Hematopoietic multipotent progenitor cell treated with erythropoietin and hydrocortisone succinate and interleukin-3 and kit ligand, for 15 days (in vitro differentiated cells): Measurements from ENCODE around the gene GNB3.

Source experiments
- DNase-seq: peaks from one replicate; pipeline ENCODE4 v3.0.0-alpha.2; 2015; ENCODE audit warnings: low spot score

Gene GNB3

GRCh38 chr12:6840761-6841515 is at the start of gene GNB3:
Gene GNB3, plus strand, starts transcription at chr12:6840925. Its CDS starts 363 bp downstream, at chr12:6841288.
- no peak for DNase-seq

- DNase-seq: no peak
These were observed 48.7 kb upstream of the GNB3 start for GRCh38 chr12:6791931-6792520.

DNA sequence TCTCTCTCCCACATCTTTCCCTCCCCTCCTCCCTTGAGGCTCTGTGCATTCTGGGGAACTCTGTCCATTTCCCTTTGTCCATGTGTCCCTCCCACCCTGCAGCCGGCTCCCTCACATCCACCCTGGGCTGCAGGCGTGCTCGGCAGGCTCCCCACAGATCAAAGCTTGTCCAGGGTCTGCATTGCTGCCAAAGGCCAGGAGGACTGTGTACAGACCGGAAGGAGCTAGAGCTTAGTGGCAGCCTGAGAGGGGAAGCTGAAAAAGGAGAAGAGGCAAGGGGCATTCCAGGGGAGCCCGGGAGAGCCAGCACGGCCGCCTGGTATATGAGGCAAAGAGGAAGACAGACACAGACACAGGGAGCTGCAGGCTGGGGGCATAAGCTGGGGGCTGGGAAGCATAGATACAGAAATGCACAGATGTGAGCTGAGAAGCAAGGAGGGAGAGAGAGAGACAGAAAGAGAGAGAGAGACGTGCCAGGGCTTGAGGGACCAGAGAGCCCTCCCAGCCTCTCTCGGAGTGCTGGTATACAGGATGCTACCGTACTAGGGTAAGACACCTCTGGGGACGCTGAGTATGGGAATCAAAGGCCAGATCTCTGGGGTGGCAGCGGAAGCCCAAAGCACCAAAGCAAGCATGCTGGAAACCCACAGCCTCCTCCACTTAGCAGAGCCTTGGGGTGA is 48.1 kb upstream of the GNB3 start:
- no peak for DNase-seq

DNA sequence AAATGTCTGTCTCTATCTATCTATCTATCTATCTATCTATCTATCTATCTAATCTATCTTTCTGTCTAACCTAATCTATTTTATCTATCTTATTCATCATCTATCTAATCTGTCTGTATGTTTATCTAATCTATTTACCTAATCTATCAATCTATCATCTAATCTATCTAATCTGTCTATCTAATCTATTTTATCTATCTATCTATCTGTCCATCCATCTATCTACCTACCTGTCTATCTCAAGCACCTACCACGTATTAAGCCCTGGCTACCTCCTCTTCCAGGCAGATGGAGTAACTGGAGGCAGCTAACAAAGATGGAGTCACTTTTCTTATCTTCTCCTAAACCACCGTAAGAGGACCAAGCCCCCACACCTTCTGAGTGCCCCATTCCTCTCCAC is 45.6 kb upstream of the GNB3 start:
- no peak for DNase-seq

- no peak for DNase-seq
These were observed 44.1 kb upstream of the GNB3 start for GRCh38 chr12:6796576-6796975.

DNA sequence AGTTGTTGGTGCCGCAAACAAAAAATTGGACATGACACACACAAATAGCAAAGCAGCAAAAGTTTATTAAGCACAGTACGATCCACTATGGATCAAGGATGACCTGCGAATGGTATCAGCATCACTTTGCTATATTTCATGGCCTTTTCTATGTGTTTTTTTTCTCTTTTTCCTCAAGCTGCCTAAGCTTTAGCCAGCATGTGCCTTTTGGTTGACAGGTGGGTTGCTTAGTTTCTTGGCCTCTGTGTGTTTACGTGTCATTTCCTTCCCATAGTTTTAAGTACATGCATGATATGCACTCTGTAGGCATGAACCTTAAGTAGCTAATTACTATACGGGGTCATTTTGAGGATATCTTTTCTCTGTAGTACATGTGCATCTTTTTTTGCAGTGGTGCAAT is 41.6 kb upstream of the GNB3 start:
- DNase-seq: no peak

- DNase-seq: no peak
These were observed 33.6 kb upstream of the GNB3 start for GRCh38 chr12:6807170-6807569.

- DNase-seq: no peak
These were observed 31.7 kb upstream of the GNB3 start for GRCh38 chr12:6809056-6809455.

DNA sequence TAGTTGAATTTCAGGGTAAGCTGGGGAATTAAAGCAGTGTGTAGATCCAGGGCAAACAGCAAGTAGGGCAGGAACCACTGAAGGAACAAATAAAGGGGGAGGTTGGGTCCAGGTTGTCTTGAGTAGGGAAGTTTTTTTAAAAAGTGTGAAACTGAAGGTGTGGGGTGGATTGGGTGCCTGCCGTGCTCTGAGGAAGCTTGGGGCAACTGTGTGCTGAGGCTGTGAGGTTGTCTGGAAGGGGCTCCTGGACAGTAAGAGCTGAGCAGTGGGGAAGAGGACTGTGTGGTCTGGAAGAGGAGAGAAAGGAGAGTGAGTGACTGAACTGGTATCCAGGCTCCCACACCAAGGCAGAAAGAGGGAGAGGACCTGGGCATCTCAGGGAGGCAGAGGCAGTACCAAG is 30.0 kb upstream of the GNB3 start:
- DNase-seq: no peak

DNA sequence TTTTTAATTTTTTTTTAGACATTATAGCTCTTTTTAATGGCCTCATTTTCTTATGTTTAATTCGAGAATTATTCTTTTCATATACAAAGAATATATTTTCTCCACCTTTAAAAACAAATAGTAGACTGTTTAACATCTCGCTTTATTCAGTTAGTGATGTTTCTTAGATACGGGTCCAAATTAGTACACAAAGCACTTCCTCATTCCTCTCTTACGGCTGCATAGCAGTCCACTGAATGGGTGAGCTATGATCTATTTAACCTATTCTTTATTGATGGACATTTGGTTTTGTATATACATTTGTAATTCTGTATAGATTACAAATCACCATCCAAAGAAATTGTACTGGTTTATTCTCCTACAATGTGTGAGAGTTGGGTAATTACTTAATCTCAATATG is 27.4 kb upstream of the GNB3 start:
- DNase-seq: no peak

DNA sequence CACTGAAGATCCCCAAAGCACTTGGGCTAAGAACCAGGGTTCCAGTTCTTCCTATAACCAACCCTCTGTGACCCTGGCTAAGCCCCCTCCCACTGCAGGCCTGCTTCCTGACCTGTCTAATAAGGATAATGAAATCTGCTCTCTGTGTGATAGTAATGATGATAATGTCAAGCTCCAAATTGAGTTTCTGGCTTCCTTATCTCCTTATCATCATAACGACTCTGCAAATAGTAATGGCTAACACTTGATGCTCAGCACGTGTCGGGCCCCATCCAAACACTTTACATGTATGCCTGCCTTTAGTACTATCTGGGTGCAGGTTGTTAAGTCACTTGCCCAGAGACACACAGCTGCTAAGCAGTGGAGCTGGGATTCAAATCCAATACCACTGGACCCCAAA is 24.1 kb upstream of the GNB3 start:
- DNase-seq: no peak

- no peak for DNase-seq
These were observed 23.6 kb upstream of the GNB3 start for GRCh38 chr12:6817098-6817497.

GRCh38 chr12:6817662-6818157 is 23.0 kb upstream of the GNB3 start:
- no peak for DNase-seq

DNA sequence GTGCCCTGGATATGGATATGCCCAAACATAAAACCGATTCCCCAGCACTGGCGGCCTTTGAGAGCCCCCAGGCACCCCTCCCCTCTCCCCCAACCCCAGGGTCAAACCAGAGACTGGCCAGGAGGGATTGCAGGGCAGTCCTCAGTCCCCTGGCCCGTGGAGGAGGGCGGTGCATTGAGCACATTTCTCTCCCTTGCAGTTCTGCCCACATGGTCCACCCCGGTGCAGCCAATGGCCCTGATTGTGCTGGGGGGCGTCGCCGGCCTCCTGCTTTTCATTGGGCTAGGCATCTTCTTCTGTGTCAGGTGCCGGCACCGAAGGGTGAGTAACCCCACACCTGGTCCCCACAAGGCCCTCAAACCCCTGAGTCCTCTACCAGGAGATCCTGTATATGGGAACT is 22.5 kb upstream of the GNB3 start:
- DNase-seq: no peak

DNA sequence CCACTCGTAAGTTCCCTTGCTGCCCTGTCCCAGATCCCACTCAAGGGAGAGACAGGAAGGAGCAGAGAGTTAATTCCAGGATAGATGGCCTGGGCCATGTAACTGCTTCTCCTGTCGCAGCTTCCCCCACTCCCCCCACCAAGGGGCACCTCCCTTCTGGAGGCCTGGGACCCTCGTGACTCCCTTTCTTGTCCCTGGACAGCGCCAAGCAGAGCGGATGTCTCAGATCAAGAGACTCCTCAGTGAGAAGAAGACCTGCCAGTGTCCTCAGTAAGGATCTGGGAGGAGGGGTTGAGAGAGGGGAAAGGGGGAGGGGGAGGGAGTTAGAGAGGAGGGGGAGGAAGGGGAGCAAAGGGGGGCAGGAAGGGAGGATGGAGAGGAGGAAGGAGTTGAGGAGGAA is 22.1 kb upstream of the GNB3 start:
- no peak for DNase-seq

DNA sequence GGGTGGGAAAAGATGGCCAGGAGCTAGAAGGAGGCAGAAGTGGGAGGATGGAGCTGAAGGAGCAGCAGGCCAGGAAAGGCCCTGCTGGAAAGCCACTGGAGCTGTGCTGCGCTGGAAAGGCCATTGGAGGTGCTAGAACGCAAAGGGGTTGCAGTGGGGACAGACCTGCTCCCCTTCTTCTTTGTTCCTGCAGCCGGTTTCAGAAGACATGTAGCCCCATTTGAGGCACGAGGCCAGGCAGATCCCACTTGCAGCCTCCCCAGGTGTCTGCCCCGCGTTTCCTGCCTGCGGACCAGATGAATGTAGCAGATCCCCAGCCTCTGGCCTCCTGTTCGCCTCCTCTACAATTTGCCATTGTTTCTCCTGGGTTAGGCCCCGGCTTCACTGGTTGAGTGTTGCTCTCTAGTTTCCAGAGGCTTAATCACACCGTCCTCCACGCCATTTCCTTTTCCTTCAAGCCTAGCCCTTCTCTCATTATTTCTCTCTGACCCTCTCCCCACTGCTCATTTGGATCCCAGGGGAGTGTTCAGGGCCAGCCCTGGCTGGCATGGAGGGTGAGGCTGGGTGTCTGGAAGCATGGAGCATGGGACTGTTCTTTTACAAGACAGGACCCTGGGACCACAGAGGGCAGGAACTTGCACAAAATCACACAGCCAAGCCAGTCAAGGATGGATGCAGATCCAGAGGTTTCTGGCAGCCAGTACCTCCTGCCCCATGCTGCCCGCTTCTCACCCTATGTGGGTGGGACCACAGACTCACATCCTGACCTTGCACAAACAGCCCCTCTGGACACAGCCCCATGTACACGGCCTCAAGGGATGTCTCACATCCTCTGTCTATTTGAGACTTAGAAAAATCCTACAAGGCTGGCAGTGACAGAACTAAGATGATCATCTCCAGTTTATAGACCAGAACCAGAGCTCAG is 21.4 kb upstream of the GNB3 start:
- no peak for DNase-seq

GRCh38 chr12:6820166-6820565 is 20.6 kb upstream of the GNB3 start:
- DNase-seq: no peak

DNA sequence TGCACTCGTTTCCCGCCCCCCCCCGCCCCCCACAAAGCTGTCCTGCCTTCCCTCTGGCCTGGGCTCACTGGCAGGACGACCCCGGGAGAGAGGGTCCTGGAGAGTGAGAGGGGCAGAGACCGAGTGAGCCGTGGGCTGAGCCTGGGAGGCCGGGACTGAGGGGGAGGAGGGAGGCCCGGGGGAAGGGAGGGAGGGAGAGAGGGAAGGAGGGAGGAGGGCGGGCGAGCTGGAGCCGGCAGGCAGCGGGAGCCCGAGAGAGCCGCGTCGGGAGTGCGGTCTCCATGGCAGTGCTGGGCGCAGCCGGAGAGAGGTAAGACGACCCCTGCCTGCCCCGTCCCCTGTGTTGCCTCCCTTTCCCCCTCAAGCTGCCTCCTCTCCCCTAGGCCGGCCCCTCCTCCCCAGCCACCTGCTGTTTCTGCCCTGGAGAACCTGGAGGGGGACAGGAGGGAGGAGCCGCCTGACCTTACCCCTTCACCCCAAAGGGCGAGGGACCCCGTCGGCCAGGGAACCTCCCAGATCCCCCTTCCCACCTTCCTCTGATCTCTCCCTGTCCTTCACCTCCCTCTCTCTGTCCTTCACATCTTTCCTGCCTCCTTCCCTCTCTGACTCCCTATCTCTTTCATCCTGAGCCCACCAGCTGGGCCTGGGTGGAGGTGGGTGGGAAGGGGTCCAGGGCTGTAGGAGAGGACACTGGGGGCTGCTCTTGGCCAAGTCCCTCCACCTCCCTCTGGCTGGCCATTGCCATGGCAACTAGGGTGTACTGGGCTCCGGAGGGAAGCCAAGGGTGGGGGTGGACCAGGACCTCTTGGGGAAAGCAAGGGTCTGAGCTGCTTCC is 18.9 kb upstream of the GNB3 start, which contains the start of gene GPR162:
TSS of gene GPR162 (plus strand) at position 231 of the 835 bp plus-strand sequence. CDS start 2,078 bp downstream, outside the sequence.
- no peak for DNase-seq

DNA sequence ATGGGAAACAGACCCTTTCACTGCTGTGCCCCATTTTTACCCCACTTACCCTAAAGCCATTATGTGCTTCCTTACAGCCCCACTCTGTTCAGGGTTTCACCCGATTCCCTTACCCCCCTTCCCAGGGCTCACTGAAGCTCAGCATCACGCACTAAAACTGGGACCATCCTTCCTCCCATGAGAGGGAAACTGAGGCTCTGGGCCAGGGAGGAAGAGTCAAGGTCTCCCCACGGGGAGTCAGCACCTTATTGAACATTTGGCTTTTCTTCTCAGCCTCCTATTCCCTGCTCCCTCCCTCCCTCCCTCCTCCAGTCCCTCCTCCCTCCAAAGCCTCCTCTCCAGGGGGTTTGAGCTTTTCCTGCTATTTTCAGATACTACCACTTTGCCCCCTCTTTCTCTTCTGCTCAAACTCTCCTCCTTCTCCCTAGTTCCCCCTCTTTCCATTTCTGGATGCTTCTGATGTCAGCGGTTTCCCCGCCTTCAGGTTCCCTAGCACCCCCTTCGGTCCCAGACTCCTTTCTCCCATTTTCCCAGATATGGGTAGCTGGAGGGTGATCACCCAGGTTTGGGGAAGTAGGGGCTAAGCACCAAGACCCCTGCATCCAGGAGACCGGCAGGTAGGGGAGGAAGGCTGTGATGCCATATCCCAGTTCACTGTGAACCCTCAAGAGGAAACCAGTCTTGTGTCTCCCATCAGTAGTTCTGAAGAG is 18.1 kb upstream of the GNB3 start:
- no peak for DNase-seq
